OCI-LY1 (cell line): ENCODE data around the gene TCP11L1.

Experiments used
- H2AFZ ChIP-seq: fragments of 200-600 bp; sonication (generic), shearing (Covaris generic); 2 replicates; pipeline ENCODE4 v1.6.0; 2014; ENCODE audit warnings: antibody characterized with exemption, mild to moderate bottlenecking, low read length
- H3F3A ChIP-seq: fragments of 200-600 bp; sonication (generic), shearing (Covaris generic); 2 replicates; pipeline ENCODE4 v1.6.0; 2014; ENCODE audit warnings: mild to moderate bottlenecking, antibody characterized with exemption, low read length, moderate library complexity; ENCODE audit not compliant: insufficient read depth
- H3K27ac ChIP-seq: fragments of 200-600 bp; sonication (generic); 2 replicates; pipeline ENCODE4 v1.5.1; 2014; ENCODE audit warnings: low read length, mixed run types, mild to moderate bottlenecking, low read depth; ENCODE audit not compliant: poor library complexity, severe bottlenecking
- H3K27me3 ChIP-seq: fragments of 200-600 bp; sonication (generic); 2 replicates; pipeline ENCODE4 v1.6.0; 2014; ENCODE audit warnings: antibody characterized with exemption, mild to moderate bottlenecking, low read length, moderate library complexity; ENCODE audit not compliant: insufficient read depth
- H3K36me3 ChIP-seq: fragments of 200-600 bp; sonication (generic); 2 replicates; pipeline ENCODE4 v1.6.1; 2014; ENCODE audit warnings: mild to moderate bottlenecking, antibody characterized with exemption, low read length, moderate library complexity, mixed read lengths; ENCODE audit not compliant: insufficient read depth
- H3K4me1 ChIP-seq: fragments of 200-600 bp; sonication (generic); 2 replicates; pipeline ENCODE4 v1.5.1; 2014; ENCODE audit warnings: mild to moderate bottlenecking, low read length, moderate library complexity; ENCODE audit not compliant: insufficient read depth, severe bottlenecking
- H3K4me2 ChIP-seq: fragments of 200-600 bp; sonication (generic), shearing (Covaris generic); 2 replicates; pipeline ENCODE4 v1.6.1; 2014; ENCODE audit warnings: low read length
- H3K4me3 ChIP-seq: fragments of 200-600 bp; sonication (generic); 2 replicates; pipeline ENCODE4 v1.5.1; 2014; ENCODE audit warnings: low read length, low read depth, mild to moderate bottlenecking, mixed read lengths; ENCODE audit not compliant: poor library complexity, severe bottlenecking
- H3K79me2 ChIP-seq: fragments of 200-600 bp; shearing (Covaris generic); 2 replicates; pipeline ENCODE4 v1.6.1; 2016; ENCODE audit warnings: mixed run types, low read length, mixed read lengths; ENCODE audit not compliant: insufficient read depth
- H3K9ac ChIP-seq: fragments of 200-600 bp; sonication (generic), shearing (Covaris generic); 2 replicates; pipeline ENCODE4 v1.6.1; 2014; ENCODE audit warnings: mild to moderate bottlenecking, low read length, mixed read lengths
- H3K9me2 ChIP-seq: fragments of 200-600 bp; sonication (generic), shearing (Covaris generic); 2 replicates; pipeline ENCODE4 v1.6.1; 2014; ENCODE audit warnings: low read depth, mild to moderate bottlenecking, low read length, mixed read lengths
- H3K9me3 ChIP-seq: fragments of 200-600 bp; shearing (Covaris generic); 2 replicates; pipeline ENCODE4 v1.6.1; 2014; ENCODE audit warnings: low read length, mixed read lengths
- H4K20me1 ChIP-seq: fragments of 200-600 bp; sonication (generic), shearing (Covaris generic); 2 replicates; pipeline ENCODE4 v1.6.0; 2016; ENCODE audit warnings: mild to moderate bottlenecking, low read length; ENCODE audit not compliant: insufficient read depth
- EZH2 ChIP-seq: fragments of 200-600 bp; sonication (generic), shearing (Covaris generic); IDR thresholded peaks from 2 replicates; pipeline ENCODE4 v1.8.0; 2017; ENCODE audit warnings: borderline replicate concordance, mixed run types, mild to moderate bottlenecking, antibody characterized with exemption, low read length, moderate library complexity, mixed read lengths
- TF ChIP-seq, protein P1 (sequence below): fragments of 200-600 bp; sonication (generic), shearing (Covaris generic); IDR thresholded peaks from 2 replicates; pipeline ENCODE4 v1.5.1; 2017; ENCODE audit warnings: mild to moderate bottlenecking, antibody characterized with exemption, low read length, moderate library complexity, mixed read lengths

TCP11L1 gene

DNA sequence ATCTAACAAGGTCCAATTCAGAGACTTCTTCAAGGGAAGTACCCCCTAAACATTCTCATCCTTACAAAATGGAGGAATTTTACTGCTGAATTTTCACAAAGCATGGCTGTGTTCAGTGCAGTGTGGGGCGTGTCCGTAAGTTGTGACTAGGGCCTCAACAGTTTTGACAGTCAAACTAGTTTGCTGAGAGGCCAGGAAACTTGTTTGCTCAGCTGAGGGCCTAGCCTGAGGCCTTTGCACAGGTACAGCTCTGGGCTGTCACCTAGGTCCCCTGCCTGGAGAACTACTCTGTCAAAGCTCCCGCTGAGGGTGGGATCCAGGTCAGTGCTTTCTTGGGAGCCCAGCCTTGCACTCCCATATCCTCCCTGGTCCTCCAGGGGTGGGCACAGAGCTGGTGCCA, 27.9 kb downstream of the TCP11L1 start:
- peaks cover 20% of the 10 kb centered on the region for H3K4me1 ChIP-seq
- no peaks in the 10 kb centered on the region for H3K27me3 ChIP-seq
- H3K9me2 ChIP-seq, result no peaks in the 10 kb centered on the region
- H3K27ac ChIP-seq, result no peak overlapping the region
- no peak overlapping the region for H3K4me2 ChIP-seq
- no peak for TF ChIP-seq EZH2
- TF ChIP-seq, protein P1, sequence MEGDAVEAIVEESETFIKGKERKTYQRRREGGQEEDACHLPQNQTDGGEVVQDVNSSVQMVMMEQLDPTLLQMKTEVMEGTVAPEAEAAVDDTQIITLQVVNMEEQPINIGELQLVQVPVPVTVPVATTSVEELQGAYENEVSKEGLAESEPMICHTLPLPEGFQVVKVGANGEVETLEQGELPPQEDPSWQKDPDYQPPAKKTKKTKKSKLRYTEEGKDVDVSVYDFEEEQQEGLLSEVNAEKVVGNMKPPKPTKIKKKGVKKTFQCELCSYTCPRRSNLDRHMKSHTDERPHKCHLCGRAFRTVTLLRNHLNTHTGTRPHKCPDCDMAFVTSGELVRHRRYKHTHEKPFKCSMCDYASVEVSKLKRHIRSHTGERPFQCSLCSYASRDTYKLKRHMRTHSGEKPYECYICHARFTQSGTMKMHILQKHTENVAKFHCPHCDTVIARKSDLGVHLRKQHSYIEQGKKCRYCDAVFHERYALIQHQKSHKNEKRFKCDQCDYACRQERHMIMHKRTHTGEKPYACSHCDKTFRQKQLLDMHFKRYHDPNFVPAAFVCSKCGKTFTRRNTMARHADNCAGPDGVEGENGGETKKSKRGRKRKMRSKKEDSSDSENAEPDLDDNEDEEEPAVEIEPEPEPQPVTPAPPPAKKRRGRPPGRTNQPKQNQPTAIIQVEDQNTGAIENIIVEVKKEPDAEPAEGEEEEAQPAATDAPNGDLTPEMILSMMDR, result no peak
- no peaks in the 10 kb centered on the region for H3K9me3 ChIP-seq
- no peaks in the 10 kb centered on the region for H3F3A ChIP-seq
- H4K20me1 ChIP-seq, result no peaks in the 10 kb centered on the region
- H3K9ac ChIP-seq, result no peak overlapping the region
- no peaks in the 10 kb centered on the region for H3K79me2 ChIP-seq
- no peak overlapping the region for H2AFZ ChIP-seq
- peaks cover 49% of the 10 kb centered on the region; the same call in 1 of the 2 replicates for H3K36me3 ChIP-seq
- no peak overlapping the region for H3K4me3 ChIP-seq

- no peaks in the 10 kb centered on the region for H3K79me2 ChIP-seq
- no peaks in the 10 kb centered on the region for H3K9me2 ChIP-seq
- no peak for TF ChIP-seq EZH2
- TF ChIP-seq, protein P1, result no peak
- peaks cover 49% of the 10 kb centered on the region for H3K36me3 ChIP-seq
- H3F3A ChIP-seq, result no peaks in the 10 kb centered on the region
- H3K9ac ChIP-seq, result no peak overlapping the region
- peaks cover 16% of the 10 kb centered on the region for H3K4me1 ChIP-seq
- H3K9me3 ChIP-seq, result no peaks in the 10 kb centered on the region
- no peak overlapping the region for H3K4me3 ChIP-seq
- no peak overlapping the region for H2AFZ ChIP-seq
- no peak overlapping the region for H3K4me2 ChIP-seq
- H4K20me1 ChIP-seq, result no peaks in the 10 kb centered on the region
- no peak overlapping the region for H3K27ac ChIP-seq
- H3K27me3 ChIP-seq, result no peaks in the 10 kb centered on the region
Measured at GRCh38 chr11:33068611-33069340, 29.4 kb downstream of the TCP11L1 start.

- TF ChIP-seq, protein P1, result no peak
- TF ChIP-seq EZH2, result no peak
- no peak overlapping the region for H3K9ac ChIP-seq
- peaks cover 62% of the 10 kb centered on the region for H3K36me3 ChIP-seq
Measured at GRCh38 chr11:33072465-33072864, 33.1 kb downstream of the TCP11L1 start.

More at GRCh38 chr11:33072465-33072864, 33.1 kb downstream of the TCP11L1 start:
- H2AFZ ChIP-seq, result no peak overlapping the region
- H3K4me2 ChIP-seq, result no peak overlapping the region
- no peak overlapping the region for H3K27ac ChIP-seq
- H4K20me1 ChIP-seq, result no peaks in the 10 kb centered on the region
- H3F3A ChIP-seq, result no peaks in the 10 kb centered on the region
- H3K27me3 ChIP-seq, result no peaks in the 10 kb centered on the region
- H3K4me3 ChIP-seq, result no peak overlapping the region
- H3K9me3 ChIP-seq, result no peaks in the 10 kb centered on the region
- H3K9me2 ChIP-seq, result no peaks in the 10 kb centered on the region
- no peaks in the 10 kb centered on the region for H3K4me1 ChIP-seq
- H3K79me2 ChIP-seq, result no peaks in the 10 kb centered on the region
